Upper lobe of left lung (tissue), 4 donors: Measurements from ENCODE around the gene SPIN1.

ENCODE experiments used
- EP300 ChIP-seq, 4 donors: sonication (generic); formaldehyde crosslinking; IDR thresholded peaks; one replicate each; pipeline ENCODE4 v1.5.1; 2017; ENCODE audit warnings: antibody characterized with exemption in 4 of 4, control low read depth in 2 of 4
- POLR2AphosphoS5 ChIP-seq, 2 donors: sonication (generic); formaldehyde crosslinking; IDR thresholded peaks; one replicate each; pipeline ENCODE4 v1.5.1; 2017; ENCODE audit warnings: antibody characterized with exemption in 2 of 2
- TF ChIP-seq, protein P1 (sequence below), 6 experiments: fragments of 450-650 bp in 4 of 6; fragments of 200-600 bp in 2 of 6; sonication (generic) in 2 of 6; IDR thresholded peaks; one replicate each; pipeline ENCODE4 v1.5.1; 2016 to 2019; ENCODE audit warnings: antibody characterized with exemption in 6 of 6

DNA sequence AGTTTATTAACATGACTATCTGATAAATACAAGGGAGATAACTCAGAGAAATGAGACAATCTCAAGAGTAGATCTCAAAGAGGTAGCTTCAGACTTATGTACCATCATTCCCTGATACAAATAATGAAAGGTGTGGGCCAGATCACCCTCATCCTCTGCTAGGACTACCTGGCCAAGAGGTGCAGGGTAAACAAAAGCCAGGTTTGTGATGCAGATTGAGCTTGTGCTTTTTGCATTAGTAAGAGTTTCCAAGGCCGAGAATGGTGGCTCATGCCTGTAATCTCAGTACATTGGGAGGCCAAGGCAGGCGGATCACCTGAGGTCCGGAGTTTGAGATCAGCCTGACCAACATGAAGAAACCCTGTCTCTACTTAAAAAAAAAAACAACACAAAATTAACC is 8.9 kb upstream of the SPIN1 start:
- TF ChIP-seq, protein P1, sequence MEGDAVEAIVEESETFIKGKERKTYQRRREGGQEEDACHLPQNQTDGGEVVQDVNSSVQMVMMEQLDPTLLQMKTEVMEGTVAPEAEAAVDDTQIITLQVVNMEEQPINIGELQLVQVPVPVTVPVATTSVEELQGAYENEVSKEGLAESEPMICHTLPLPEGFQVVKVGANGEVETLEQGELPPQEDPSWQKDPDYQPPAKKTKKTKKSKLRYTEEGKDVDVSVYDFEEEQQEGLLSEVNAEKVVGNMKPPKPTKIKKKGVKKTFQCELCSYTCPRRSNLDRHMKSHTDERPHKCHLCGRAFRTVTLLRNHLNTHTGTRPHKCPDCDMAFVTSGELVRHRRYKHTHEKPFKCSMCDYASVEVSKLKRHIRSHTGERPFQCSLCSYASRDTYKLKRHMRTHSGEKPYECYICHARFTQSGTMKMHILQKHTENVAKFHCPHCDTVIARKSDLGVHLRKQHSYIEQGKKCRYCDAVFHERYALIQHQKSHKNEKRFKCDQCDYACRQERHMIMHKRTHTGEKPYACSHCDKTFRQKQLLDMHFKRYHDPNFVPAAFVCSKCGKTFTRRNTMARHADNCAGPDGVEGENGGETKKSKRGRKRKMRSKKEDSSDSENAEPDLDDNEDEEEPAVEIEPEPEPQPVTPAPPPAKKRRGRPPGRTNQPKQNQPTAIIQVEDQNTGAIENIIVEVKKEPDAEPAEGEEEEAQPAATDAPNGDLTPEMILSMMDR (IDR thresholded peaks at IDR 0.05), result no peak
- no peak for TF ChIP-seq POLR2AphosphoS5 (IDR thresholded peaks at IDR 0.05)
- TF ChIP-seq EP300 (IDR thresholded peaks at IDR 0.05), result no peak
